ENCODE data around the gene SOWAHB.

DNA sequence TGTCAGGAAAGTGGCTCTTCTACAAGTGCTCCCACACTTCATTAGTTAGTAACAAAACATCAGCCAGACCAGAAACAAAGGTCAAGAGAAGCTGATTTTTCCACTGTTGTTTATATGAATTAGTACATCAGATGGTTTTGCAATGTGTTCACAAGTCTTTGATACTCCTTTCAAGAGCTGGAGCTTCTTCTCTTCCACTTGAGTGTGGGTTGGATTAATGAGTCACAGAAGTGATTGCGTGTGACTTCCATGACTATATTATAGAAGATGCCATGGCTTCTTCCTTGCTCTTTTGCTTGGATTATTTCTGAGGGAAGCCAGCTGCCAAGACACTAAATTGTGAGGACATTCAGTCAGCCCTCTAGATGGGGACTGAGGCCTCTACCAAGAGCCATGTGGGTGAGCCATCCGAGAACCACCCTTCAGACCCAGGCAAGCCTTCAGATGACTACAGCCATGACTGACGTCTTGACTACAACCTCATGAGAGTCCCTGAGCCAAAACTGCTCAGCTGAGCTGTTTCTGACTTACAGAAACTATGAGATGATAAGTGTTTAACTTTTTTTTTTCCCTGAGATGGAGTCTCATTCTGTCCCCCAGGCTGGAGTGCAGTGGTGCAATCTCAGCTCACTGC lies 18.1 kb downstream of the SOWAHB start:
- TF ChIP-seq POLR2A (IDR thresholded peaks at IDR 0.05): no peak
- TF ChIP-seq, protein P1, sequence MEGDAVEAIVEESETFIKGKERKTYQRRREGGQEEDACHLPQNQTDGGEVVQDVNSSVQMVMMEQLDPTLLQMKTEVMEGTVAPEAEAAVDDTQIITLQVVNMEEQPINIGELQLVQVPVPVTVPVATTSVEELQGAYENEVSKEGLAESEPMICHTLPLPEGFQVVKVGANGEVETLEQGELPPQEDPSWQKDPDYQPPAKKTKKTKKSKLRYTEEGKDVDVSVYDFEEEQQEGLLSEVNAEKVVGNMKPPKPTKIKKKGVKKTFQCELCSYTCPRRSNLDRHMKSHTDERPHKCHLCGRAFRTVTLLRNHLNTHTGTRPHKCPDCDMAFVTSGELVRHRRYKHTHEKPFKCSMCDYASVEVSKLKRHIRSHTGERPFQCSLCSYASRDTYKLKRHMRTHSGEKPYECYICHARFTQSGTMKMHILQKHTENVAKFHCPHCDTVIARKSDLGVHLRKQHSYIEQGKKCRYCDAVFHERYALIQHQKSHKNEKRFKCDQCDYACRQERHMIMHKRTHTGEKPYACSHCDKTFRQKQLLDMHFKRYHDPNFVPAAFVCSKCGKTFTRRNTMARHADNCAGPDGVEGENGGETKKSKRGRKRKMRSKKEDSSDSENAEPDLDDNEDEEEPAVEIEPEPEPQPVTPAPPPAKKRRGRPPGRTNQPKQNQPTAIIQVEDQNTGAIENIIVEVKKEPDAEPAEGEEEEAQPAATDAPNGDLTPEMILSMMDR (IDR thresholded peaks at IDR 0.05): no peak
